Lung (tissue), 12 donors: ENCODE results near the gene ZFYVE1. TPM values are rescaled to one million over a fixed set of nuclear protein-coding genes. Genes with fewer than 3 reads are reported as not detected.

ENCODE experiments used
- ATAC-seq: fragments of 200-7000 bp; cut with Tn5 transposase; one replicate; pipeline ENCODE4 v1.9.1; 2020; ENCODE audit warnings: moderate number of reproducible peaks; ENCODE audit not compliant: insufficient read depth, low FRiP score
- DNase-seq, 3 donors: peaks; one replicate each; pipeline ENCODE4 v3.0.0-alpha.2; 2013 to 2017
- H3K27ac ChIP-seq, 2 donors: one replicate each; pipeline ENCODE4 v1.5.1; 2013; ENCODE audit warnings: mild to moderate bottlenecking in 2 of 2, moderate library complexity in 2 of 2, control low read depth in 1 of 2, inconsistent platforms in 1 of 2, low read depth in 1 of 2, low read length in 1 of 2
- H3K27me3 ChIP-seq, 3 donors: one replicate each; pipeline ENCODE4 v1.5.1; 2013; ENCODE audit warnings: low read length in 2 of 3; ENCODE audit not compliant: control insufficient read depth in 3 of 3, insufficient read depth in 3 of 3
- H3K36me3 ChIP-seq, 4 donors: one replicate each; pipeline ENCODE4 v1.5.1; 2013; ENCODE audit warnings: low read length in 4 of 4, mild to moderate bottlenecking in 1 of 4, moderate library complexity in 1 of 4; ENCODE audit not compliant: control insufficient read depth in 4 of 4, insufficient read depth in 4 of 4
- H3K4me1 ChIP-seq, 5 donors: one replicate each; pipeline ENCODE4 v1.5.1; 2013; ENCODE audit warnings: low read length in 5 of 5, mild to moderate bottlenecking in 2 of 5, moderate library complexity in 1 of 5; ENCODE audit not compliant: control insufficient read depth in 5 of 5, insufficient read depth in 5 of 5
- H3K4me3 ChIP-seq: one replicate; pipeline ENCODE4 v1.5.1; 2013; ENCODE audit warnings: mild to moderate bottlenecking, control low read depth, moderate library complexity
- H3K9ac ChIP-seq, 2 donors: one replicate each; pipeline ENCODE4 v1.5.1; 2013; ENCODE audit warnings: low read length in 2 of 2, control low read depth in 1 of 2; ENCODE audit not compliant: insufficient read depth in 1 of 2
- H3K9me3 ChIP-seq, 4 donors: one replicate each; pipeline ENCODE4 v1.5.1; 2013; ENCODE audit warnings: low read length in 3 of 4, mild to moderate bottlenecking in 1 of 4, moderate library complexity in 1 of 4; ENCODE audit not compliant: control insufficient read depth in 4 of 4, insufficient read depth in 3 of 4
- CTCF ChIP-seq: IDR thresholded peaks from 2 replicates; pipeline ENCODE4 v1.5.1; 2012; ENCODE audit warnings: mild to moderate bottlenecking; ENCODE audit errors: control extremely low read depth, extremely low read depth
- WGBS, 2 donors: extraction: QIAGEN DNeasy Blood & Tissue Kit; methylation state at CpG; one replicate each; pipeline ENCODE4 v1.1.7; 2013; 5-methylcytosine and 5-hydroxymethylcytosine counted together
- polyA plus RNA-seq, 2 donors: library from polyadenylated mRNA; stranded (reverse); fragments of 200-250 nt; gene quantifications; one replicate each; pipeline ENCODE4 v1.2.1, GENCODE V29; 2013
- total RNA-seq, 2 donors: library from RNA; depleted of rRNA in 1 of 2; stranded (reverse); fragments of >200 nt in 1 of 2; gene quantifications; one replicate each; pipeline ENCODE4 v1.2.1, GENCODE V29; 2014 to 2021
- donor health status: control.
- donor health status: control.
- donor health status: Bipolar disorder and iron deficiency.
- donor health status: healthy.
- donor health status: DM: yes; HTN: yes; CAD: no.

ZFYVE1 gene
- total and polyA plus RNA-seq, 4 donors, result 4.1 to 17.7 (median 14.2) TPM

DNA sequence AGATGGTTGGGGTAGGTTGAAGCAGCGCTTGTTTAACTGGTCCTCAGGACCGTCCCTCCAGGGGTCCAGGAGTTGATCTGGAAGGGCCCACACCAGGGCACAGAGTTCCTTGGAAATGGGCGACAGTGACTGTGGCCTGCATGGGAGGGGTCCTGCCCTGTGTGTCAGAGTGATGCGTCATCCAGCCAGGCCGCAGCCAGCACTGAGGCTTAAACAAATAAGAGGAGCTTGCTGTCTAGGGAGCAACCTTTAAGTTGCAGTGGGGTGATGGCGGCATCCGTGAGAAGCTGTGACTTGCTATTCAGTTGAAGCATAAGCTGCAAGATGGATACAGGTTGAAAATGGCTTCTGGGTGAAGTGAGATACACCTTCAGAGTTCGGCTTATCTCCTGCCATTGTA lies 80.4 kb downstream of the ZFYVE1 start:
- no peaks in the 10 kb centered on the region for H3K4me1 ChIP-seq

DNA sequence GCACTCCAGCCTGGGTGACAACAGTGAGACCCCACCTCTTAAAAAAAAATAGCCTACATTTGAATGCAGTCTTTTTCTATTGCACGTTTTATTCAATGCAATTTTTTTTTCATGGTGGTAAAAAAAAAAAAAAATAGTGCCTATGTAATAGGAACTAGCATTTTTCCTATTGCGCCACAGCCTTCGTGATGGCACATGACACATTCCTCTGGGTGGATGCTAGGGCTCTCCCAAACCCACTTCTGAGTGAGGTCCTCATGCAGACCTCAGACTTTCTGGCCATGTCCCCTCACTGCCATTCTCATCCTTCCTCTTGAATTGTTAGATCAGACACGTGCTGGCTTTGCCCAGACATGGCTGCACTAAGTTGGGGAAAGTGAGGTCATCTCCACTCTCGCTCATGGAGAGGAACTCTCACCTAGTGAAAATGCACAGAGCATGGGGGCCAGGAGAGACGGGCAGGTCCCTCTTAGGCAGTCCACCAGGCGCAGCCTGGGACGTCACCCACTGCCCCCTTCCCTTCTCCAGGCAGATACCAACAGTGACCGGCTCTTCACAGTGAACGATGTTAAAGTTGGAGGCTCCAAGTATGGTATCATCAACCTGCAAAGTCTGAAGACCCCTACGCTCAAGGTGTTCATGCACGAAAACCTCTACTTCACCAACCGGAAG lies 81.4 kb downstream of the ZFYVE1 start:
- TF ChIP-seq CTCF, result no peak
- 89 to 90% methylated on average over 13 of the region's 13 CpGs for WGBS, 2 donors
- Histone ChIP-seq H3K27ac (no peak overlapping the region), H3K4me1 (no peaks in the 10 kb centered on the region), H3K9ac (no peak overlapping the region), H3K36me3 (peaks cover 3 to 33% (median 17%) of the 10 kb centered on the region in 4 donors), H3K9me3 (no peaks in the 10 kb centered on the region), H3K4me3 (no peak overlapping the region), H3K27me3 (no peaks in the 10 kb centered on the region)
- ATAC-seq (no peak), DNase-seq (no peak)

More for the DNA sequence above, 80.4 kb downstream of the ZFYVE1 start:
- Histone ChIP-seq H3K9me3 (peaks cover 0 to under 1% (median 0%) of the 10 kb centered on the region in 4 donors), H3K9ac (no peak overlapping the region), H3K27me3 (no peaks in the 10 kb centered on the region), H3K36me3 (peaks cover 0 to 32% (median 14%) of the 10 kb centered on the region in 4 donors), H3K27ac (no peak overlapping the region), H3K4me3 (no peak overlapping the region)
- no peak for ATAC-seq
- 94 to 98% methylated on average over 8 of the region's 8 CpGs for WGBS, 2 donors
- no peak for TF ChIP-seq CTCF
- no peak for DNase-seq

DNA sequence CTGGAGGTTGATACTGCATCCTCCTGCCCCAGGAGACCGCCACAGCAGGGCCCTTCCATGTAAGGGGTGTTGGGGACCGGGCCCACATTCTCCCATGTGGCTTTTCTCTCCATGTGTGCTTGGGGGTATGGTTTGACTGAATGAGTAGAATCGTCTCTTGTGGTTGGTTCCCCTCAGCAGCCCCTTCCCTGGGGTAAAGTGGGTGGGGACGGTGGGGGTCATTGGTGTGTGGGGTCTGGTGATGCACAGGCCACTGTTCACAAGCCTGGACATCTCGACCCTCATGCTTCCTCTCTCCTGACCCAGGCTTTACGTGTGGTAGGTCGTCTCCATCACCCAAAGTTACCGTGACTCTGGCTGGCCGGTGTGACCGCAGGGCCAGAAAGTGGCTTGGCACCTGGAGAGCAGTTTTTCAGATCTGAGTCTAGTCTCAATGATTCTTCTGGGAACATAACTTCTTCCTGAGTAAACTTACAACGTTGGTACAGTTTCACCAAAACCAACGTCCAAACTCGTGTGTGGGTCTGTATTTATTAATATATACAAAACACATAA lies 83.0 kb downstream of the ZFYVE1 start:
- no peak overlapping the region for H3K9ac ChIP-seq
- no peak for ATAC-seq
- TF ChIP-seq CTCF, result no peak
- H3K36me3 ChIP-seq, result peaks cover 11 to 40% (median 21%) of the 10 kb centered on the region in 4 donors
- no peak overlapping the region for H3K27ac ChIP-seq
- DNase-seq, result no peak
- H3K4me1 ChIP-seq, result no peaks in the 10 kb centered on the region
- H3K4me3 ChIP-seq, result no peak overlapping the region
- H3K27me3 ChIP-seq, result no peaks in the 10 kb centered on the region
- no peaks in the 10 kb centered on the region for H3K9me3 ChIP-seq
- 91 to 96% methylated on average over 13 of the region's 13 CpGs for whole genome bisulfite sequencing, 2 donors
